HepG2 (cell line): ENCODE data around the gene TMEM182. TPM values are rescaled to one million over a fixed set of nuclear protein-coding genes. Genes with fewer than 3 reads are reported as not detected.

ENCODE experiments used
- GPBP1L1 ChIP-seq: sonication (generic); formaldehyde crosslinking; IDR thresholded peaks from 2 replicates; pipeline ENCODE4 v1.5.0; 2020; ENCODE audit warnings: mild to moderate bottlenecking, missing genetic modification reagents
- IKZF4 ChIP-seq: sonication (generic); formaldehyde crosslinking; IDR thresholded peaks from 2 replicates; pipeline ENCODE4 v1.5.1; 2020; ENCODE audit warnings: borderline replicate concordance, mild to moderate bottlenecking, low read depth, missing genetic modification reagents; ENCODE audit errors: not compliant biosample characterization
- KDM2A ChIP-seq: sonication (generic); formaldehyde crosslinking; IDR thresholded peaks from 2 replicates; pipeline ENCODE4 v1.4.0; 2020; ENCODE audit warnings: low read depth, missing genetic modification reagents, borderline replicate concordance
- KLF13 ChIP-seq: sonication (generic); formaldehyde crosslinking; IDR thresholded peaks from 2 replicates; pipeline ENCODE4 v1.4.0; 2020; ENCODE audit warnings: mild to moderate bottlenecking, missing genetic modification reagents
- NFE2L1 ChIP-seq: sonication (generic); formaldehyde crosslinking; IDR thresholded peaks from 2 replicates; pipeline ENCODE4 v1.4.0; 2020; ENCODE audit warnings: missing genetic modification reagents, mild to moderate bottlenecking, borderline replicate concordance
- NFYC ChIP-seq: IDR thresholded peaks from 2 replicates; pipeline ENCODE4 v1.6.1; 2016; ENCODE audit warnings: missing genetic modification reagents, missing compliant biosample characterization
- ZFP82 ChIP-seq: sonication (generic); formaldehyde crosslinking; IDR thresholded peaks from 2 replicates; pipeline ENCODE4 v1.5.1; 2020; ENCODE audit warnings: mild to moderate bottlenecking, missing genetic modification reagents, borderline replicate concordance
- ZNF580 ChIP-seq: IDR thresholded peaks from 2 replicates; pipeline ENCODE4 v1.6.1; 2016; ENCODE audit warnings: low read depth, borderline replicate concordance
- ZNF749 ChIP-seq: sonication (generic); formaldehyde crosslinking; IDR thresholded peaks from 2 replicates; pipeline ENCODE4 v1.8.0; 2022; ENCODE audit warnings: mild to moderate bottlenecking, missing genetic modification reagents, moderate library complexity, borderline replicate concordance
- ZNF773 ChIP-seq: sonication (generic); formaldehyde crosslinking; IDR thresholded peaks from 2 replicates; pipeline ENCODE4 v1.4.0; 2020; ENCODE audit warnings: missing genetic modification reagents, borderline replicate concordance
- polyA plus RNA-seq, 8 experiments: library from polyadenylated mRNA; depleted of rRNA in 3 of 8; stranded (reverse) in 7 of 8; unstranded in 1 of 8; fragments of >200 nt; fragmentation: Illumina TruSeq in 4 of 8; extraction: Trizol in 4 of 8; gene quantifications; 2 replicates each; pipeline versions ENCODE4 v1.2.1 to v1.2.3, GENCODE V29; 2011 to 2016; ENCODE audit warnings: low read depth in 4 of 8, missing spikeins in 1 of 8, mixed read lengths in 1 of 8; ENCODE audit not compliant: insufficient read depth in 1 of 8
- total RNA-seq, 5 experiments: library from RNA; depleted of rRNA; stranded (reverse); fragments of >200 nt; fragmentation: Illumina TruSeq; extraction: Trizol; gene quantifications; 2 replicates each; pipeline ENCODE4 v1.2.3, GENCODE V29; 2016; ENCODE audit warnings: low read depth in 1 of 5
- TF ChIP-seq, protein P1 (sequence below): sonication (generic); formaldehyde crosslinking; IDR thresholded peaks from 2 replicates; pipeline ENCODE4 v1.4.0; 2020; ENCODE audit warnings: mild to moderate bottlenecking, missing genetic modification reagents
- TF ChIP-seq, protein P2 (sequence below): fragments of 450-650 bp; IDR thresholded peaks from 2 replicates; pipeline ENCODE4 v1.6.1; 2017
- TF ChIP-seq, protein P3 (sequence below): sonication (generic); formaldehyde crosslinking; IDR thresholded peaks from 2 replicates; pipeline ENCODE4 v1.5.1; 2020; ENCODE audit warnings: mild to moderate bottlenecking, missing genetic modification reagents
- TF ChIP-seq, protein P4 (sequence below): IDR thresholded peaks from 2 replicates; pipeline ENCODE4 v1.6.1; 2018; ENCODE audit warnings: missing genetic modification reagents, mild to moderate bottlenecking, missing compliant biosample characterization

TMEM182 gene
- total and polyA plus RNA-seq, 2 of the 13 experiments (the other 11 are each of a cell fraction or from before 2014, with no cell fraction given), result 8.7 to 8.9 TPM

DNA sequence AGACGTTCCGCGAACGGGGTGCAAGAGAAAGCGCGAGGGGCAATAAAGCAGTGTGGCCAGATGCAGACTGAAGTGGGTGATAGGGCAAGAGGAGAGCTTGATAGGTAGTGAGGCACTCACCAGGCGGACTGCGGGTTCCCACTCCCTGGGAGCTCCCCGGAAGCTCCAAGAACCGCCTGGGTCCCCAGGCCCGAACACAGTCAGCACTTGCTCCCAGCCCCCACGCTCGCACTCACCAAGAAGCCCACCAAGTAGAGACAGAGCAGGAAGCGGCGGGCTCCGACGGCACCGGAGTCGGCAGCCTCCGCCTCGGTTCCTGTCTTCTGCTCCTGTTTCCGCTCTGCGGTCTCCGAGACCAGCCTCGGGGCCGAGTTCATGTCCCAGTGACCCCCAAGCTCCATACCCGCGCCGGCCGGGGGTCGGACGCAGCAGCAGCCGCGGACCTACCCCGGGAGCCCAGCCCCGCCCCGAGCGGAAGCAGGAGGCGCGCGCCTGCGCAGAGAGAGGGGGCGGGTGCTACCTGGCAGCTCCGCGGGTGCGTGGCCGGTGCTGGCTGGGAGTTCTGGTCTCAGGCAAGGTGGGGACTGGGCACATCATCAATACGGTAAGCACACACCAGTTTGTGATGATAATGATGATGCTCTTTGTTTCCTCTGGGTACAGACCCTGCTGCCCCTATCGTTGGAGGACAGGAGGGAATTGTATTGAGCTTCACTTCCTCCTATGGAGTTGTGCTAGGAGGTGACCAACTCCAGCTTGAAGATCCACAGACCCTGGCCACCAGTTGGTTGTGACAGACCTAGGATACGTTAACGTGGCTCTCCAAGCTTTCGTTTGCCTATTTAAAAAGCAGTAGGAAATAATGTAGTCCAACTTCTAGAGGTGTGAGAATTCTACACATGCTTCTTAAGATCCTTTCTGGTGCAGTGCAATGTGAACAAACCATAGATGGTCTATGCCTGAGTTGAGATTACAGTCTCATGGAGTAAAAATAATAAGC is 25.1 kb upstream of the TMEM182 start (continued):
- TF ChIP-seq NFYC (CRISPR knock-in tag), result peak; percentile 44
- peak; percentile 25; the same call in 1 of the 2 replicates for TF ChIP-seq KLF13 (CRISPR knock-in tag)
- TF ChIP-seq, protein P1, sequence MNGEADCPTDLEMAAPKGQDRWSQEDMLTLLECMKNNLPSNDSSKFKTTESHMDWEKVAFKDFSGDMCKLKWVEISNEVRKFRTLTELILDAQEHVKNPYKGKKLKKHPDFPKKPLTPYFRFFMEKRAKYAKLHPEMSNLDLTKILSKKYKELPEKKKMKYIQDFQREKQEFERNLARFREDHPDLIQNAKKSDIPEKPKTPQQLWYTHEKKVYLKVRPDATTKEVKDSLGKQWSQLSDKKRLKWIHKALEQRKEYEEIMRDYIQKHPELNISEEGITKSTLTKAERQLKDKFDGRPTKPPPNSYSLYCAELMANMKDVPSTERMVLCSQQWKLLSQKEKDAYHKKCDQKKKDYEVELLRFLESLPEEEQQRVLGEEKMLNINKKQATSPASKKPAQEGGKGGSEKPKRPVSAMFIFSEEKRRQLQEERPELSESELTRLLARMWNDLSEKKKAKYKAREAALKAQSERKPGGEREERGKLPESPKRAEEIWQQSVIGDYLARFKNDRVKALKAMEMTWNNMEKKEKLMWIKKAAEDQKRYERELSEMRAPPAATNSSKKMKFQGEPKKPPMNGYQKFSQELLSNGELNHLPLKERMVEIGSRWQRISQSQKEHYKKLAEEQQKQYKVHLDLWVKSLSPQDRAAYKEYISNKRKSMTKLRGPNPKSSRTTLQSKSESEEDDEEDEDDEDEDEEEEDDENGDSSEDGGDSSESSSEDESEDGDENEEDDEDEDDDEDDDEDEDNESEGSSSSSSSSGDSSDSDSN (CRISPR knock-in tag), result peak; percentile 85
- no peak for TF ChIP-seq NFE2L1 (CRISPR knock-in tag)
- 0 out of 2 replicates have a peak, but pooled peaks have one; percentile 70 for TF ChIP-seq ZNF773 (CRISPR knock-in tag)
- 0 out of 2 replicates have a peak, but pooled peaks have one; percentile 32 for TF ChIP-seq ZNF580 (CRISPR knock-in tag)
- TF ChIP-seq, protein P2, sequence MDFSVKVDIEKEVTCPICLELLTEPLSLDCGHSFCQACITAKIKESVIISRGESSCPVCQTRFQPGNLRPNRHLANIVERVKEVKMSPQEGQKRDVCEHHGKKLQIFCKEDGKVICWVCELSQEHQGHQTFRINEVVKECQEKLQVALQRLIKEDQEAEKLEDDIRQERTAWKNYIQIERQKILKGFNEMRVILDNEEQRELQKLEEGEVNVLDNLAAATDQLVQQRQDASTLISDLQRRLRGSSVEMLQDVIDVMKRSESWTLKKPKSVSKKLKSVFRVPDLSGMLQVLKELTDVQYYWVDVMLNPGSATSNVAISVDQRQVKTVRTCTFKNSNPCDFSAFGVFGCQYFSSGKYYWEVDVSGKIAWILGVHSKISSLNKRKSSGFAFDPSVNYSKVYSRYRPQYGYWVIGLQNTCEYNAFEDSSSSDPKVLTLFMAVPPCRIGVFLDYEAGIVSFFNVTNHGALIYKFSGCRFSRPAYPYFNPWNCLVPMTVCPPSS, result no peak
- TF ChIP-seq, protein P3, sequence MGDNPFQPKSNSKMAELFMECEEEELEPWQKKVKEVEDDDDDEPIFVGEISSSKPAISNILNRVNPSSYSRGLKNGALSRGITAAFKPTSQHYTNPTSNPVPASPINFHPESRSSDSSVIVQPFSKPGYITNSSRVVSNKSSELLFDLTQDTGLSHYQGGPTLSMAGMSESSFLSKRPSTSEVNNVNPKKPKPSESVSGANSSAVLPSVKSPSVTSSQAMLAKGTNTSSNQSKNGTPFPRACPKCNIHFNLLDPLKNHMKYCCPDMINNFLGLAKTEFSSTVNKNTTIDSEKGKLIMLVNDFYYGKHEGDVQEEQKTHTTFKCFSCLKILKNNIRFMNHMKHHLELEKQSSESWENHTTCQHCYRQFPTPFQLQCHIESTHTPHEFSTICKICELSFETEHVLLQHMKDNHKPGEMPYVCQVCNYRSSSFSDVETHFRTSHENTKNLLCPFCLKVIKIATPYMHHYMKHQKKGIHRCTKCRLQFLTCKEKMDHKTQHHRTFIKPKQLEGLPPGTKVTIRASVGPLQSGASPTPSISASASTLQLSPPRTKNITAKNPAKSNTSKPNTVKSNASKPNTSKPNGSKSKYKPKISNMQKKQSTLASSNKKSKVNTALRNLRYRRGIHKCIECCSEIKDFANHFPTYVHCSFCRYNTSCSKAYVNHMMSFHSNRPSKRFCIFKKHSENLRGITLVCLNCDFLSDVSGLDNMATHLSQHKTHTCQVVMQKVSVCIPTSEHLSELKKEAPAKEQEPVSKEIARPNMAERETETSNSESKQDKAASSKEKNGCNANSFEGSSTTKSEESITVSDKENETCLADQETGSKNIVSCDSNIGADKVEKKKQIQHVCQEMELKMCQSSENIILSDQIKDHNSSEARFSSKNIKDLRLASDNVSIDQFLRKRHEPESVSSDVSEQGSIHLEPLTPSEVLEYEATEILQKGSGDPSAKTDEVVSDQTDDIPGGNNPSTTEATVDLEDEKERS (CRISPR knock-in tag), result peak; percentile 23; the same call in 1 of the 2 replicates
- TF ChIP-seq, protein P4, sequence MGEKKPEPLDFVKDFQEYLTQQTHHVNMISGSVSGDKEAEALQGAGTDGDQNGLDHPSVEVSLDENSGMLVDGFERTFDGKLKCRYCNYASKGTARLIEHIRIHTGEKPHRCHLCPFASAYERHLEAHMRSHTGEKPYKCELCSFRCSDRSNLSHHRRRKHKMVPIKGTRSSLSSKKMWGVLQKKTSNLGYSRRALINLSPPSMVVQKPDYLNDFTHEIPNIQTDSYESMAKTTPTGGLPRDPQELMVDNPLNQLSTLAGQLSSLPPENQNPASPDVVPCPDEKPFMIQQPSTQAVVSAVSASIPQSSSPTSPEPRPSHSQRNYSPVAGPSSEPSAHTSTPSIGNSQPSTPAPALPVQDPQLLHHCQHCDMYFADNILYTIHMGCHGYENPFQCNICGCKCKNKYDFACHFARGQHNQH (CRISPR knock-in tag), result peak; percentile 83; the same call in 1 of the 2 replicates
- TF ChIP-seq KDM2A (CRISPR knock-in tag), result peak; percentile 83
- peak; percentile 45 for TF ChIP-seq IKZF4
- TF ChIP-seq ZNF749 (CRISPR knock-in tag), result peak; percentile 23; the same call in 1 of the 2 replicates
- TF ChIP-seq ZFP82 (CRISPR knock-in tag), result 0 out of 2 replicates have a peak, but pooled peaks have one; percentile 78
- TF ChIP-seq GPBP1L1 (CRISPR knock-in tag), result no peak
